NT2/D1 (cell line): ENCODE data around the gene FOXL2.

Experiments used
- SUZ12 ChIP-seq: IDR thresholded peaks from 2 replicates; pipeline ENCODE4 v1.6.1; 2011; ENCODE audit not compliant: insufficient read length, insufficient read depth; ENCODE audit errors: extremely low read depth
- YY1 ChIP-seq: IDR thresholded peaks from 2 replicates; pipeline ENCODE4 v1.6.1; 2011; ENCODE audit not compliant: insufficient read length, insufficient read depth
- ZNF274 ChIP-seq: IDR thresholded peaks from 2 replicates; pipeline ENCODE4 v1.6.1; 2011; ENCODE audit warnings: mild to moderate bottlenecking, low read depth, low read length

DNA sequence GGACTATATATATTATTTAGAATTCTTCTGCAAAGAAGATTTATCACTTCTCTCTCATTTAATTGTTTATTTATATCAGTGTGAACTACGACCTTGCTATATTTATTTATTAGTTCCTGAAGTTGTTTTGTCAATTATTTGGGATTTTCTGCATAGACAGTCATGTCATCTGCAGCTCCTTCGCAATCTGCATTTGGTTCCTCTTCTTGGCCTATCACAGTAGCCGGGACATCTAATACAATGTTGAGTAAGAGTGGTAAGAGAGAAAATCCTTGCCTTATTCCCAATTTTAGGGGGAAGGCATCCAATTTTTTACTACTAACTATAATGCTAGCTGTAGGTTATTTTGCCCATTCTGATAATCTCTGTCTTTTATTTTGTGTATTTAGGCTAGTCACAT is 39.4 kb downstream of the FOXL2 start:
- TF ChIP-seq ZNF274 (no peak), SUZ12 (no peak), YY1 (no peak)
